Stimulated activated CD4-positive, alpha-beta T cell treated with anti-CD3 and anti-CD28 coated beads, Interleukin-15, amount 100 ng/mL, for 1 hour (primary cell): ENCODE measurements around the gene BLOC1S5.
"Not testable (repeated sequence)": the region's sequence is repeated elsewhere in the genome, so short reads cannot be mapped to it uniquely, and the experiment has no call there.

Source experiments
- DNase-seq, 2 donors: peaks; one replicate each; pipeline ENCODE4 v3.0.0-alpha.2; 2020; ENCODE audit warnings: low read depth in 1 of 2, low spot score in 1 of 2

Gene BLOC1S5

DNA sequence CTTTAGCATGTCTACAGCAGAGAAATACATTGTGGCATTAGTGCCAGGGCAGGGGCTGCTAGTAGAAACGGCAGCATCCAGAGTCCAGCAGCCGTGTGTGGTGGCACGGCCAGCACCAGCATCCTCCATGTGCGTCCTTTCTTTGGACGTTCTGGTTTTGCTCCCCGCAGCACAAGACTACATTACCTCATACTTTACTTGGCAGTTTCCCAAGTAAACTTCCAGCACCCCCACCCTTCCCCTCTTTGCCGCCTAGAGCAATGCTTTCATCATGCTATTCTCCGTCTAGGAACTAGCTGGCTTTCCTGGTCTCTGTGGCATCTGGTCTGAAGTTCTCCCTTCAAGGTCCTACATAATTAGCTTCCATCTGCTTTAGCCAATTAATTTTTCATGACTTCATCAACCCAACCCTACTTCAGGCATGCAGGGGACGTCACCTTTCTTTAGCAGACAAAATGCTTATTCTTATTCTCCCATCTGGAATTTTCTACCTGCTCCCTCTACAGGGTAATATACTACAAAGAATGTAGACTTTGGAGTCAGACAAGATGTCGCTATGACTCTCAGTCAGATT, 67.6 kb downstream of the BLOC1S5 start:
- DNase-seq = no peak

DNA sequence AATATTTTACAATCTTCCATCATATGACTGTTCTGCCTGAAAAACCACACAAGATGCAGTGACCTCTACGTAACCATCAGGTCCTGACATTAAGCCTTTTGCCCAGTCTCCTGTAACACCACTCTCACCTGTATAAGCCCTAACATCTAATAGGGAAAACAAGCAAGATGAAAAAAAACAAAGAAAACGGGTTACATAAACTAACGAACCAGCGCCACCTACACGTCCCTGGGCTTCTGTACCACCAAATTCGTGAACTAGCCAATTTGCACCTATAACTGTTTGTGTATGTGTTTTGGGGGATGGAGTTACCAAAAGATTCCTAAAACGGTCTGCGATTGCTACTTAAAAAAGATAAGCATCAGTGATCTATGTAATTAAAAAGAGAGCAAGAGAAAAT, 70.2 kb downstream of the BLOC1S5 start:
- DNase-seq = no peak

DNA sequence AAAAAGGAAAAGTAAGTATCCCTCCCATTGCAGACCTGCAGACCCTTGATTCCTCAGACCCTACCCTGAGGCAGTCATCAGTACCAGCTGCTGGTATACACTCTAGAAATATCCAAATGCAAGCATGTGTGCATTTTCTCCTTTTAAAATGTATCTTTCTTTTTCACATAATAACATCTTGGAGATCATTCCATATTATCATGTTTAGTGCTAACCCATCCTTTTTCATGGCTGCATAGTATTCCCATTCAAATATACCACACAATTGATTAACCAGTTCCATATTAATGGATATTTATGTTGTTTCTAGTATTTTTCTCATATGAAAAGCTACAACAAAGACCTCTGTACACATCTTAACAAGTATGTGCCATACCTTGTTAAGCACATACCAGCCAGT, 70.8 kb downstream of the BLOC1S5 start:
- no peak for DNase-seq

DNA sequence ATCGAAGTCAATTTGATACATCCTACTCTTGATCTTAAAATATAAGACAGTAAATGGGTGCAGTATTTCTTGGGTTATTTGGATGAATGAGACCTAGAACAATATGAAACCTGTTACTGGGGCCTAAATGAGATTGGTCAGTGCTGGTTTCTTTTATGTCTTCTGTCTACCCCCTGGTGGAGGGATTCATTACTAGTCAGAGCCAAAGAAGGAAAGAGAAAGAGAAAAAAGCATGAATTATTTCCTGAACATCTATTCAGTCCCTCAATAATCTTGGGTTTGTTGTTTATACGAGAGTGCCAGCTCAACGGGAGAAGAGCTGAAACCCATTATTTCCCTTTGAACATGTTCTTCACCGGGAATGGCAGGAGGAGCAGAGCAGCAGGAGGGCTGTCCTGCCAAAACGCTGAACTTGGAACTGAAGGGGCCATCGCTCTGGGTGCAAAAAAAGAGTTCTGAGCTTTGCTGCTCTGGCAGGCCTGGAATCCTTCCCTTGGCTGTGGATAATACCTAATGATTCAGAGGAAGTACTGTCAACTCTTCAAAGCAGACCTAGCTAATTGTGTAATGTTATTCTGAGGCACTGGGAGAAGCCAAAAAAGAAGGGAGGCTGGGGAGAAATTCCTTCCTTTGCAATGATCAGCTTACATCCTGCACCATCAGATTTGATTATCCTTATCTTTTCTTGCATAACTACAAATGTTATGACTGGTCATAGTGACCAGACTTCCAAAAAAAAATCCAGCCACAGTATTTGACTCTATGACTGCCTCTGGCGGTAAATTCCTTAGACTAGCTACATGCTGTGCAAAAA, 72.0 kb downstream of the BLOC1S5 start:
- no peak for DNase-seq

DNA sequence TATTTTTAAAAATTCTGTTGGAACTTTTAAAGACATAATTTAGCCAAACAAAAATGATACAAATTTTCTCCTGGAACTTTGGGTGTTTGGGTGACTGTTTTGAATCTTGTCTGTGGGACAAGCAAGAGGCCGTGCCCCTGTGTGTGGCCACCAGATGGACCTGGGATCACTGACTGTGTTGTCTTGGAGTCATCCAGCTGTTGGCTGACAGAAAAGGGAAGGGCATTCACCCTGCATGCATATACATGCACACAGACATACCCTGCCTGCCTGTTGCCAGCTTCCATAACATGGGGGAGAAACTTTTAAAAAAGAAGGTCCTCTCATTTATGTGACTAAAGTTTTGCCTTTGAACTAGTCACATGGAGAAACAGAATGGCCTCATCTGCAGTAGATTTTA, 72.7 kb downstream of the BLOC1S5 start:
- no peak for DNase-seq

DNA sequence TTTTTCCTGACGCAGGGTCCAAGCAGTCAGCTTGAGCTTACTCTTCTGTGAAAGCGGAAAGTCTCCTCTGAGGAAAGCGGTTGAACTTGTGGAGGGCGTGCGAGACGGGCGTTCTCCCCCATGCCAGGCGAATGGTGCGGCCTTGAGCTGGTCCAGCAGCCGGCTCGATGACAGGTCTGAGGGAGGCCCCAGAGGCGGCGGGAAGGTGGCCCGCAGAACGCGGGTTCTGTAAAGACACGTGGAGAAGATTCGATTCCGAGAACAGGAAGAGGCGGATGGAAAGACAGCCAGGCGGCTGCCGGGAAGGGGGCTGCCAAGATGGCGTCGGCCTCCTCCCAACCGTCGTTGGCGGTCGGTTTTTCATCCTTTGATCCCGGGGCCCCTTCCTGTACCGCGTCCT, 78.0 kb downstream of the BLOC1S5 start:
- DNase-seq = no peak

DNA sequence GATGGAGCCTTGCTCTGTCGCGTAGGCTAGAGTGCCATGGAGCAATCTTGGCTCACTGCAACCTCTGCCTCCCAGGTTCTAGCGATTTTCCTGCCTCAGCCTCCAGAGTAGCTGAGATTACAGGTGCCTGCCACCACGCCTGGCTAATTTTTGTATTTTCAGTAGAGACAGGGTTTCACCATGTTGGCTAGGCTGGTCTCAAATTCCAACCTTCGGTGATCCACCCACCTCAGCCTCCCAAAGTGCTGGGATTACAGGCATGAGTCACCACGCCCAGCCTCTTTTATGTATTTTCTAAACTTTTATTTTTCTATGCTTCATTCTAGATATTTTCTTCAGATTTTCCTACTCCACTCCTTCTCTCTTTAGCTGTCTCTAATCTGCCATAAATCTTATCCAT, 80.2 kb downstream of the BLOC1S5 start:
- DNase-seq = not testable (repeated sequence)

DNA sequence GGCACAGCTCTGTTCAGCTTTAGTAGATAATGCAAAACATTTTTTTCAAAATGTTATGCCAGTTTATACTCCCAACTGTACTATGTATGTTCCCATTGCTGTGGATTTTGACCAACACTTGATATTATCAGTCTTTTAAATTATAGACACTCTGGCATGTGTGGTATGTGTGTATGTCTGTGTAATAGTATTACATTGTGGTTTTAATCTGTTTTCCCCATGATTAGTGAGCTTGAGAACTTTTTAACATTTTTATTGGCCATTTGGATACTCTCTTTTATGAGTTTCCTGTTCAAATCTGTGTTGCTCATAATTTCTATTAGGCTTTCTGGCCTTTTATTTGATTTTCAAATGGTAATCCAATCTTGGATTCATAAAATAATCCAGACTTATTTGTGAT, 84.4 kb downstream of the BLOC1S5 start:
- DNase-seq = no peak

DNA sequence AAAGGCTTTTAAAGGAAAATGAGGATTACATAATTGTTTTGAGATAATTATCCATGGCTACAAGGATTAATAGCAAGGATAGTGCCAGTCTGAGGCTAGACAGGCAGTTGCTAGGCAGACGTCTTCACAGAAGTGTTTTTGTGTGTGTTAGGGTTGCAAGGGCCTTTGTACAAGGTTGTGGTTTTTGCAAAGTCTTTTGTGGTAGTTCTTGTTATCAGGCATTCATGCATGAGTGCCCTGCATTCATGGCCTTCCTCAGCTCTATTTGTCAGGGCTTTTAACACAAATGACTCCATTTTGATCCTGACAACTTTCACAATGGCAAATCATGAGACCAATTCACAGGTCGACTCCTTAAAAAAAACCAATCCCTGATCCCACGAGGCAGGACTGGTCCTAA, 85.5 kb downstream of the BLOC1S5 start:
- DNase-seq = no peak

DNA sequence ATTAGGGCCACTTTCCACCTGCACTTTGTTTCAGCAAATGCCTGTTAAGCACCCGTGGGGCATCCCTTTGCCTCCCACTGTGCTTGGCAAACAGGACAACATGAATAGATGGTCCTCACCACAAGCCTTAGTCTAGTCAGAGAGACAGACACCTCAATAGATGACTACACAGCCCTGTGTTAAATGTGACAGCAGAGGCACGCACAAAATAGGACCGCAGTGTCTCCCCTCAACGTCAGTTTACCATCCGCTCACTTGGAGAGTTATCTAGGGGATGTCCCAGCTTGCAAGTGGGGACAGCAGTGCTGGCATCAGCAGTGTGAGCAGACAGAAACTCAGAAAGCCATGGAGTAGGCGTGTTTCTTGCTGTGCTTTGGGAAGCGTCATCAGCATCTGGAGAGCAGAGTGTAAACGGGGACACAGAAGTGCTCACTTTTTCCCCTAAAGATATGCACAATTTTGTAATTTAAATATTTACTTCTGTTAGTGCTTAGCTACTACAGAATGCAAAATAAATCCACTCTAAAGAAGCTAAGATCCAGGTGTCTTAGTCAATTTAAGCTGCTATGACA, 87.6 kb downstream of the BLOC1S5 start:
- no peak for DNase-seq

DNA sequence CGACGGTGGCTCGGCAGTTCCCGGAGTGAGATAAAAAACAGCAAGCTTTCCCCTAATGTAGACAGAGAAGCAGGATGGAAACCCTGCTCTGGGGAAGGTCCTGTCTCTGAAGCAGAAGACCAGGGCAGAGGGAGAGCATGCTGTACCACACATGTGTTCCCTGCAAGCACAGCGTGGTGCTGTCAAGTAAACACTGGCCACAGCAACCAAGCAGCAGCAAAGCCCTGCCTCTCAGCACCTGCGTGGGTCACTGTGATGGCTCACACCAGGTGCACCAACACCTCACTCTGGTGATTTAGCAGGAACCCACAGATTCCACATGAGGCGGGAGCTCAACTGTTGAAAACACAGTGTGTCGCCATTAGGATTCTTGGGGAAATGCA, 88.4 kb downstream of the BLOC1S5 start:
- DNase-seq = no peak

DNA sequence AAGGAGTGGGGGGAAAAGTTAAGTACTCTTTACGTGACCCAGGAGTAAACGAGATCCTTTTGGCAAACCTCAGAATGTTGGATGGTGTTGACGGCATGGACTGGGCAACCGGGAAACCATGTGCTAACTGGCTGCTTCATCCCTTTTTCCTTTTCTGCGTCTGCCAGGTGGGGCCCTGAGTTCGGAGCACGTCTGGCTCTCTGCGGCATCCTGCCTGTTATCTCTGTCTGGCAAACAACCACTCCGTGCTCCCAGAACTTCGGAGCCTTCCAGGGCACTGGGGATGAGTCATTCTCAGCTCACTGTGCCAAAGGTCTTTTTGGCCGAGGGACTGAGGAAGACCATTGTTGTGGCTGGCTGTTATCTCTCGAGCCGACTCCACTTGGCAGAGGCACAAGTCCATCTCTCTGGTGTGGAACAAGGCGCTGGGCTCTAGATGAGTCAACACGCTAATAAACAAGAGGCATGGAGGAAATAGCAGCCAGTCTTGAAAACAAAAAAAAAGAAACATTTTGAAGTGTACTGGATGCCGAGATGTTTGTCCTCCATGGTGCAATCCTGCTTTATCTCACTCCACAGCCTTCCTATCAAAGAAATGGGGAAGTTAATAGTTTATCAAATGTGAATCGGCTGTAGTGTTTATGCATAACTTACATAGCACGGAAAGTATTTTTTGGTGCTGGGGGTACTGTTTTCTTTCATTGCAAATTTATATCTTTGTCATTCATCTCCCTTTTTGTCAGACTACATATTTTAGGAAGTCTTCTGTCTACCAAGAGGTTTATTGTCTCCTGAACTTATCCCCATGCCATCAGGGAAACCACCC, 89.0 kb downstream of the BLOC1S5 start:
- DNase-seq = no peak

DNA sequence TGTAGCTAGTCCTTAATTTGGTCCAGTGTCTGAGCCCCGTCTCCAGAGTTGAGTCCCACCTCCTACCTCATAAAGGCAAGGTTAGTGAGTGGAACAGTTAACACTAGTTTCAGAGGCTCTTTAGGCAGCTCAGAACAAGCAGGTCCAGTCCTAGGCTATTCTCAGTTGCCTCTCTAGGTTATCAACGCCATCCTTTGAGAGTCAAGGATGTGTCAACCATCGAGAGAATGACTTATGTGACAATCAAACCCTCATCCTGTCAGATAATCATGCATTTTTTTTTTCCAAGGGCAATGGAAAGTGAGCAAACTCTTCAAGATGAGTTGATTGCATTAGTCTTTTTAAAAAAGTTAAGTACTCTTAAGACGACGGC, 89.6 kb downstream of the BLOC1S5 start:
- DNase-seq = no peak

DNA sequence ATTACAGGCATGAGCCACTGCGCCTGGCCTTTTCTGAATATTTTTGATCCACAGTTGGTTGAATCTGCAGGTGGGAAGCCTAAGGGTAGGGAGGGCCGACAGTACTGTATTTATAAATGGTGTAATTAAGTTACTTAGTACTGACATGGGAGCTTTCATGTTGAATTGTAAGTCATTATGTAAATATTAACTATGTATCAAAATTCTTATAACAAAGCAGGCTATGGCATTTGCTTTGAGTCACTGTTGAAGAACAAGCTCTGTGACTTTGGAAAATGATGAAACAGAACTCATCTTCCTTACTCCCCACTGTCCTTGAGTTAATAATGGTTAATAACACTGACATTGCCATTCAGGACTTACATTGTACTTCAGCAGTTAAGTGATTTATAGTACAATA, 90.6 kb downstream of the BLOC1S5 start:
- no peak for DNase-seq

DNA sequence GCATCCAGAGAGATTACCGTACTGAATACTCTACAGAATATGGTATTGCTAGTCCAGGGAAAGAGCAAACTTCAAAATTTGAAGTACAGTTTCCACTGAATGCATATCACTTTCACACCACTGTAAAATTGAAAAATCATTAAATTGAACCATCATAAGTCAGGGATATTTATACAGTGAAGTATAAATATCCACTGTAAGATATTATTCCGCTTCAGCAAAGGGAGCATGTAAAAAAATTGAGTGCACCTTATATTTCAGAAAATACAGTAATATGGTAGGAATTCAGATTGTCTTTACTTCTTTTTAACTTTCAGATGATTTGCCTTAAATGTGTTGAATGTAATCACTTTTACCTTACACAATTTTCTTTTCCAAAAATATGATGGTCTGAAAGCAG, 92.7 kb downstream of the BLOC1S5 start:
- DNase-seq = no peak

DNA sequence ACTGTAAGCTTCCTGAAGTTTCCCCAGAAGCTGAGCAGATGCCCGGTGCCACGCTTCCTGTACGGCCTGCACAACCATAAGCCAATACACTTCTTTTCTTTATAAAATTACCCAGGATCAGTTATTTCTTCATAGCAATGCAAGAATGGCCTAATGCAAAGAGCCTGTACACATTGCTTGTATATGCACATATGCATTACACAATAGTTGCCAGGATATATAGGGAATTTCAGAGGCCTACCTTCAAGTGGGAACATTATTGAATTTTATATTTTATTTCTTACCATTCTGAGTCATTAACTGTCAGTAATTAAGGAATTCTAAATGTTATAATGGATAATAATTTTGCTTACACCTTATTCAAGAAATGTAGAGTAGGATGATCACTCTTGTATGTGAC, 93.6 kb downstream of the BLOC1S5 start:
- DNase-seq = no peak
